Stomach (tissue), 4 donors: ENCODE measurements around the gene ADAMTS16.

ENCODE experiments used
- POLR2A ChIP-seq, 4 donors: fragments of 450-650 bp; IDR thresholded peaks; one replicate each; pipeline ENCODE4 v1.6.1; 2016; ENCODE audit warnings: antibody characterized with exemption in 4 of 4, control low read depth in 2 of 4, mild to moderate bottlenecking in 1 of 4, moderate library complexity in 1 of 4
- POLR2AphosphoS5 ChIP-seq, 3 donors: sonication (generic); formaldehyde crosslinking; IDR thresholded peaks; one replicate each; pipeline ENCODE4 v1.6.1; 2016; ENCODE audit warnings: antibody characterized with exemption in 3 of 3
- TF ChIP-seq, protein P1 (sequence below), 7 experiments: fragments of 450-650 bp in 4 of 7; fragments of 200-600 bp in 3 of 7; sonication (generic) in 3 of 7; IDR thresholded peaks; one replicate each; pipeline ENCODE4 v1.5.1; 2016 to 2019; ENCODE audit warnings: antibody characterized with exemption in 7 of 7, control low read depth in 2 of 7, mild to moderate bottlenecking in 1 of 7

DNA sequence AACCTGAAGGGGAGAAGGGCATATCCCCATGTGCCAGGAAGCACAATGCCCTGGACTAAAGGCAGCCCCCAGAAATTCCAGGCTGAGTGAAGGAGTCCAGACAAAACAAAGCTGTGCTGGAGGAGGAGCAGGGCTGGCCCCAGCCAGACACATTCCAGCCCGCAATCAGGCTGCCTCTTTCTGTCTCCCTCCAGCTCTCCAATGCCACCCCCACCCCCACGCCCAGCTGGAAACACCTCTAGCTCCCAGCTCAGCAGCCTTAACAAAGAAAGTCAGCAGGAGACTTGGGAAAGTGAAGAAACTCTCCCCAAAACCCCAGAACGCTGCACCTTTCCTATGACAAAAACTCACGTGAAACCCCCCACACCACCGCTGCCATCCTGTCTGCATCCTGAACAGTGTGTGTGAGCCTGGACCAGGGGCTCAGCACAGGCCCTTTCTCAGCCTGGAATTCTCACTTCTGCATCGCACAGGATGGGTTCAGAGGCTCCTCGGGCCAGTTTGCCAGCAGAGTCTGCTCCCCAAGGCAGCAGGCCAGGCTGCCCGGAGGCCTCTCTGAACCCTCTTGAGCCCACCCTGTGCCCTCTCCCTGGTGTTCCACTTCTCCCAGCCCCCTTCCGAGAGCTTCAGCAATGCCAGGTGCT is 186.1 kb downstream of the ADAMTS16 start:
- TF ChIP-seq POLR2AphosphoS5 (IDR thresholded peaks at IDR 0.05) (no peak), POLR2A (IDR thresholded peaks at IDR 0.05) (no peak)
- TF ChIP-seq, protein P1, sequence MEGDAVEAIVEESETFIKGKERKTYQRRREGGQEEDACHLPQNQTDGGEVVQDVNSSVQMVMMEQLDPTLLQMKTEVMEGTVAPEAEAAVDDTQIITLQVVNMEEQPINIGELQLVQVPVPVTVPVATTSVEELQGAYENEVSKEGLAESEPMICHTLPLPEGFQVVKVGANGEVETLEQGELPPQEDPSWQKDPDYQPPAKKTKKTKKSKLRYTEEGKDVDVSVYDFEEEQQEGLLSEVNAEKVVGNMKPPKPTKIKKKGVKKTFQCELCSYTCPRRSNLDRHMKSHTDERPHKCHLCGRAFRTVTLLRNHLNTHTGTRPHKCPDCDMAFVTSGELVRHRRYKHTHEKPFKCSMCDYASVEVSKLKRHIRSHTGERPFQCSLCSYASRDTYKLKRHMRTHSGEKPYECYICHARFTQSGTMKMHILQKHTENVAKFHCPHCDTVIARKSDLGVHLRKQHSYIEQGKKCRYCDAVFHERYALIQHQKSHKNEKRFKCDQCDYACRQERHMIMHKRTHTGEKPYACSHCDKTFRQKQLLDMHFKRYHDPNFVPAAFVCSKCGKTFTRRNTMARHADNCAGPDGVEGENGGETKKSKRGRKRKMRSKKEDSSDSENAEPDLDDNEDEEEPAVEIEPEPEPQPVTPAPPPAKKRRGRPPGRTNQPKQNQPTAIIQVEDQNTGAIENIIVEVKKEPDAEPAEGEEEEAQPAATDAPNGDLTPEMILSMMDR (IDR thresholded peaks at IDR 0.05): no peak
